Left lung (tissue), 10 donors: Measurements from ENCODE around the gene ICOSLG. TPM values are rescaled to one million over a fixed set of nuclear protein-coding genes. Genes with fewer than 3 reads are reported as not detected.
A peak's percentile ranks its signal among the peaks of the same experiment; 100 is the strongest.
"Not testable (repeated sequence)": the region's sequence is repeated elsewhere in the genome, so short reads cannot be mapped to it uniquely, and the experiment has no call there.

ENCODE experiments used
- ATAC-seq: fragments of 200-7000 bp; cut with Tn5 transposase; one replicate; pipeline ENCODE4 v1.9.1; 2020; ENCODE audit warnings: moderate library complexity
- DNase-seq, 4 donors: peaks; one replicate each; pipeline ENCODE4 v3.0.0-alpha.2; 2013 to 2020
- H3K27ac ChIP-seq, 2 donors: fragments of 200-600 bp; sonication (generic) in 1 of 2; one replicate each; pipeline versions ENCODE4 v1.5.0 to v1.8.0; 2020 to 2021
- H3K27me3 ChIP-seq, 2 donors: fragments of 200-600 bp; sonication (generic) in 1 of 2; one replicate each; pipeline versions ENCODE4 v1.5.0 to v1.8.0; 2020 to 2021
- H3K36me3 ChIP-seq, 2 donors: fragments of 200-600 bp; sonication (generic) in 1 of 2; one replicate each; pipeline versions ENCODE4 v1.5.0 to v1.8.0; 2020 to 2021
- H3K4me1 ChIP-seq, 2 donors: fragments of 200-600 bp; one replicate each; pipeline ENCODE4 v1.8.0; 2021
- H3K4me3 ChIP-seq, 2 donors: fragments of 200-600 bp; sonication (generic) in 1 of 2; one replicate each; pipeline versions ENCODE4 v1.5.0 to v1.8.0; 2020 to 2021; ENCODE audit warnings: mild to moderate bottlenecking in 1 of 2
- H3K9me3 ChIP-seq, 2 donors: fragments of 200-600 bp; sonication (generic) in 1 of 2; one replicate each; pipeline versions ENCODE4 v1.5.0 to v1.8.0; 2020 to 2021
- intact Hi-C, 2 donors: fragments of 100-400 bp; cut with DNase I; formaldehyde crosslinking; loops; one replicate each; pipeline versions ENCODE4 v1.11.2 to v1.14.2; 2022
- polyA plus RNA-seq, 6 donors: library from polyadenylated mRNA; unstranded; fragments of 120-200 nt; gene quantifications; one replicate each; pipeline ENCODE4 v1.2.1, GENCODE V29; 2013; ENCODE audit not compliant: insufficient read length in 6 of 6
- total RNA-seq, 2 donors: library from RNA; stranded (reverse); fragmentation: NEBNext Ultra II Directional; extraction: Animal tissue kit (Norgen Biotek cat#: 25700); gene quantifications; one replicate each; pipeline ENCODE4 v1.2.1, GENCODE V29; 2021
- TF ChIP-seq, protein P1 (sequence below), 2 donors: fragments of 200-600 bp; sonication (generic) in 1 of 2; IDR thresholded peaks; one replicate each; pipeline versions ENCODE4 v1.5.0 to v1.8.0; 2021; ENCODE audit warnings: antibody characterized with exemption in 2 of 2
- donor health status: DM: no; HTN: yes; CAD: no.
- donor health status: DM: no; HTN: no; CAD: no.

ICOSLG gene
- total and polyA plus RNA-seq, 8 donors: 1.7 to 4.6 (median 2.8) TPM

DNA sequence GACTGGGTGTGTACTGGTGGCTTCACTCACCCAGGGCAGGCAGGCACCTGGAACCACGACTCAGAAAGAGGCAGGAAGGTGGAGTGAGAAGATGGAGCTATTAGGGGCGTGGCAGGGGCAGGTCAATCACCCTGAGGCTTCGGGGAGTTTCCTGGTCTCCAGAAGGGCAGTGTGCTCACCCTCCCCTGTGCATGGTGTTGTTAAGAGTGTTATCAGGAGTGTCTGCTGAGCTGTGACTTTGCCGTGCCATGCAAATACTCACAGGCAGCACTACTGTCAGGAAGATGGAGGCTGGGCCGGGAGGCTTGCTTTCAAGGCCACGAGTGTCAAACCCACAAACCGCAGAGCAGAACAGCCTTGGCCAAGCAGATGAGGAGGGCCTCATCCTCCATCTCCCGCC, 22.3 kb downstream of the ICOSLG start:
- H3K36me3 ChIP-seq, H3K4me1 ChIP-seq, ATAC-seq, H3K27me3 ChIP-seq, H3K27ac ChIP-seq, H3K4me3 ChIP-seq, DNase-seq, intact Hi-C loops, H3K9me3 ChIP-seq: not testable (repeated sequence)

DNA sequence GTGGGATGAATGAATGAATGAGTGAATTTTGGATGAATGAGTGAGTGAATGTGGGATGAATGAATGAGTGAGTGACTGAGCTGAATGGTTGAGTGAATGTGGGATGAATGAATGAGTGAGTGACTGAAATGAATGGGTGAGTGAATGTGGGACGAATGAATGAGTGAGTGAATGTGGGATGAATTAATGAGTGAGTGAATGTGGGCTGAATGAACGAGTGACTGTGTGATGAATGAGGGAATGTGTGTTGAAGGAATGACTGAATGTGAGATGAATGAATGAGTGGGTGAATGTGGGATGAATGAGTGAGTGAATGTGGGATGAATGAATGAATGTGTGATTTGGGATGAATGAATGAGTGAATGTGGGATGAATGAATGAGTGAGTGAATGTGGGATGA, 28.8 kb downstream of the ICOSLG start:
- H3K4me1 ChIP-seq, H3K27me3 ChIP-seq, ATAC-seq, H3K27ac ChIP-seq, H3K4me3 ChIP-seq, DNase-seq, intact Hi-C loops, H3K9me3 ChIP-seq, H3K36me3 ChIP-seq: not testable (repeated sequence)

DNA sequence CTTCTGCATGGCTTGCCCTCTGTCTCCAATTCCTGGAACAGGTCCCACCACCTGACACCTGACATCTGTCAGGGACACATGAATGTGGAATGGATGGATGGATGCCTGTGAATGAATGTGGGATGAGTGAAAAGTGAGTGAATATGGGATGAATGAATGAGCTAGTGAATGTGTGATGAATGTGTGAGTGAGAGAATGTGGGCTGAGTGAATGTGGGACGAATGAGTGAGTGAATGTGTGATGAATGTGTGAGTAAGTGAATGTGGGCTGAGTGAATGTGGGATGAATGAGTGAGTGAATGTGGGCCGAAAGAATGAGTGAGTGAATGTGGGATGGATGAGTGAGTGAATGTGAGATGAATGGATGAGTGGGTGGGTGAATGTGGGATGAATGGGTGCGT, 29.2 kb downstream of the ICOSLG start:
- H3K9me3 ChIP-seq, DNase-seq, H3K27me3 ChIP-seq, H3K27ac ChIP-seq, H3K4me1 ChIP-seq, H3K36me3 ChIP-seq, ATAC-seq, H3K4me3 ChIP-seq, intact Hi-C loops: not testable (repeated sequence)

DNA sequence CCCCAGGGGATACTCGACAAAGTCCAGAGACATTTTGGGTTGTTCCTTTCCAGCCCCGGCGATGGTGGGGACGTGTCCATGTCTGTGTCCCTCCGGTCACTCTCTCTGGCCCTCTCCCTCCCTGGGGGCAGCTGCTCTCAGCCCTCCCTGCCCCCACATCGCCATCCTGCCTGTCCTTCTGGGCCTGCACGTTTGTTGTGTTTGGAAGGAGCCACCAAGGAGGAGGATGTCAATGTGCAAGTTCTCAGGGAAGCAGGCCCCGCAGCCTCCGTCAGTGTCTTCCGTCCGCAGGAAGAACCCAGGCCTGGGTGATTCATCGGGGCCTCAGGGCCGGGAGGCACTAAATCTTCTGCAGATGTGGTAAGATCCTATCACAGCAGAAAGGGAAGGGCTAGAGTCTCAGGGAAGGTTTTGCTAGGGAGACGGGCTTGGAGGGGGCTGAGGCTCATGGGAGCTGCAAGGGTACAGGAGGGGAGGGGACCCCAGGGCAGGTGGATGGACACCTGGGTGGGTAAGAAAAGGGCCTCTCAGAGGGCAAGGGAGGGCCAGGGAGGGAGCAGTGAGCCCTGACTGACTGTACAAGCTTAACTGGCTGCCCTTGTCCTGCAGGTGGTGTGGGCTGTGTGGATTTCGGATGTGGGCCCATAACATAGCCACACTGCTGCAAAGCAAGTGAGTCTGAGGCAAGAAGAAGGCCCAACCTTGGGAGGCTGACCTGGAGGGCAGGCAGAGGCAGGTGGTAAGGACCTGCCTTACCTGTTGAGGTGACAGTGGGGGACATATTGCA, 32.7 kb downstream of the ICOSLG start:
- ATAC-seq (peak; percentile 67), DNase-seq (peak in 1 of 4 donors; percentile 18)
- H3K36me3 ChIP-seq, H3K27ac ChIP-seq, H3K4me3 ChIP-seq, H3K9me3 ChIP-seq, intact Hi-C loops, H3K27me3 ChIP-seq, H3K4me1 ChIP-seq: not testable (repeated sequence)

DNA sequence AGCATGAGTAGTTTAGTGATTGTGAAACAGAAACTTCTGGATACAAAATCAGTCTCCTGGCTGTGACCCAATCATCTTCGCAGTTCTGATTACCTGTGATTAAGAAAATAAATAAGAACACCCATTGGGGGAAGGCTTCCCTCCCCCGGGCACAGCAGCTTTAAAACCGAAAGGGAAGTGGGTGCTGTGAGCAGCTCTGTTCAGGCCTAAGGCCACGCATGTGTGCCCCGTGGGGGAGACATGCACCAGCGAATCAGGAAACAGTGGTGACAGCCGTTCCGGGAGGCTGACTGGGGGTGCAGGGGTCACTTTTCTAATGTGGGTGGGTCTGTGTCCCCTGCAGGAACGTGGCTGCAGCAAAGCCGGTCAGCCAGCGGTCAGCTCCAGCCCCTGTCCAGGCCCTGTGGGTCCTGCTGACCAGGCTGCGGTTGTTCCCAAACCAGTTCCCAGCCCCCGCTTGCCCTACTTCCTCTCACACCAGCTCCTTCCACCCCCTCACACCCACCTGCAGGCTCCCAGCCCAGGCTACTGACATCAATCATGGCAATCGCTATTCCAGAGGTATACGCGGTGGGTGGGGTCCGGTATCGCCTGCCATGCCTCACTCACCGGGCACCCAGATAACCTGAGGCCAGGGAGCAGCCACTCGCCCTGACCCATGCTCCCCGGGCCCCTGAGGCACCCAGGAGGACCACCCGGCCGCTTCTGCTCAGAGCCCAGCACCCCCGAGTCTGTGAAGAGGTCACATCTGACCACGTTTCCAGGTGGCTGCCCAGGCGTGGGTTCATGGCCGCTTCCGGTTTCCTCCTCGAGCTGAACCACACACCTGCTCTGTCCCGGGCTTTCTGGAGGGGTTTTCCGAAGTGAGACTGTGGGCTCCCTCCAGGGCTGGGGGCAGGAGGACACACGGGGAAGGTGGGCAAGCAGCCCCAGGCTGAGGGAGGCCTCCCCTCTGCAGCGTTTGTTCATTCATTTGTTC, 33.8 kb downstream of the ICOSLG start:
- H3K27me3 ChIP-seq, H3K4me3 ChIP-seq, H3K9me3 ChIP-seq, DNase-seq, H3K36me3 ChIP-seq, H3K4me1 ChIP-seq, H3K27ac ChIP-seq, intact Hi-C loops: not testable (repeated sequence)
- peak; percentile 48 for ATAC-seq

DNA sequence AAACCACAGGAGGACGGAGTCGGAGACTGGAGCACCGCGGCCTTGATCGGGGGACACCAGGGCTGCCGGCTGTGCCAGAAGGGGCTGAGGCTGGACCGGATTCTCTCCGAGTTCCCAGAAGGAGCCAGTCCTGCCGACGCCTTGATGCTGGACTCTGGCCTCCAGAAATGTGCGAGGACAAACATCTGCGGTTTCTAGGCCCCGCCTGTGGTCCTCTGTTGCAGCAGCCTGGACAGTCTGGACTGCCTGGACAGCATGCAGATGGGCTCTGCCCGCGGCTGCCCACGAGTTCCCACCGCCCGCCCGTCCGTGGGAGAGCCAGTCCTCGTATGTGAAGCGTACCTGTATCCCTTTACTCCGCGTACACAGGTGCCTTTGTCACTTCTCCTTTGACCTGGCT, 34.6 kb downstream of the ICOSLG start:
- H3K4me3 ChIP-seq, H3K9me3 ChIP-seq, H3K27me3 ChIP-seq, H3K36me3 ChIP-seq, DNase-seq, H3K27ac ChIP-seq, intact Hi-C loops, H3K4me1 ChIP-seq: not testable (repeated sequence)
- peak; percentile 14 for ATAC-seq

DNA sequence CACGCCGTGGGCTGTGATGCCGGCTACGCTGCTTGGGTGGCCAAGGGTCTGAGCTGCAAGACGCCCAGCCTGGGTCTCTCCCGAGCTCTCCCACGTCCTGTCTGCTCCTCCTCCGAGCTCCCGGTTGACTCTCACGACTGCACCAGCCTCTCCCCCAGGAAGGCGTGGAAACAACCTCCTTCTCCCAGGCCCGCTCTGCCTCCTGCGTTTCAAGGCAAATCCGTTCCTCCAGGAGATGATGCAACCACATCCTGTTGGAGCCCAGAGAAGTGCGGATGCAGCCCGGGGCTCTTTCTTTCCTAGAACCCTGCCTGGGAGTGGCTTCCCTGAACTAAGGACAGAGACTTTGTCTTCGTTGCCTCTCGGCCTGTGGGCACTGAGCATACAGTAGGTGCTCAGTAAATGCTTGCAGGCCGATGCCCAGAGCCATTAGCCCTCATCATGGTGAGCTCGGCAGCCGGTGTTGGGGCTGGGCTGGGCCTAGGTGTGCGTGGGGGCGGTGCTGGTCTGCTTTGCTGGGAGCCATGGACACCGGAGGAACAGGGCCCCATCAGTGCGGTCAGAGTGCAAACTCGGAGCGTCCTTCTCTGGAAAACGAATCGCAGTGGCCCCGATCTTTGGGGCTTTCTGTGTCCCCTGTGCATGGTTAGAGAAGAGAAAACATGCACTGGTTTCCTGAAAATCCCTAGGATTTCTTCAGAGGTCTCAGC, 38.0 kb downstream of the ICOSLG start:
- H3K4me3 ChIP-seq, H3K27me3 ChIP-seq, DNase-seq, H3K27ac ChIP-seq, H3K4me1 ChIP-seq, intact Hi-C loops, H3K36me3 ChIP-seq, H3K9me3 ChIP-seq: not testable (repeated sequence)
- peak; percentile 38 for ATAC-seq

DNA sequence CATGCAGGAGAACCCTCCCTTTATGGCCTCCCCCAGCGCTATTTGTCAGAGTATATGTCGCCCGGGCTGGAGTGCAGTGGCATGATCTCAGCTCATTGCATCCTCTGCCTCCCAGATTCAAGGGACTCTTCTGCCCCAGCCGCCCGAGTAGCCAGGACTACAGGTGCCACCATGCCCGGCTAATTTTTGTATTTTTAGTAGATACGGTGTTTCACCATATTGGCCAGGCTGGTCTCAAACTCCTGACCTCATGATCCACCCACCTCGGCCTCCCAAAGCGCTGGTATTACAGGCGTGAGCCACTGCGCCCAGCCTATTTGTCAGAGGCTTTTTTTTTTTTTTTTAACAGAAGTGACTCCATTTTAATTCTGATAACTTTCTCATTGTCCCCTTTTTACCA, 40.7 kb downstream of the ICOSLG start:
- DNase-seq: peak in 1 of 4 donors; percentile 19
- H3K4me1 ChIP-seq, ATAC-seq, H3K36me3 ChIP-seq, intact Hi-C loops, H3K27ac ChIP-seq, H3K4me3 ChIP-seq, H3K9me3 ChIP-seq, H3K27me3 ChIP-seq: not testable (repeated sequence)

DNA sequence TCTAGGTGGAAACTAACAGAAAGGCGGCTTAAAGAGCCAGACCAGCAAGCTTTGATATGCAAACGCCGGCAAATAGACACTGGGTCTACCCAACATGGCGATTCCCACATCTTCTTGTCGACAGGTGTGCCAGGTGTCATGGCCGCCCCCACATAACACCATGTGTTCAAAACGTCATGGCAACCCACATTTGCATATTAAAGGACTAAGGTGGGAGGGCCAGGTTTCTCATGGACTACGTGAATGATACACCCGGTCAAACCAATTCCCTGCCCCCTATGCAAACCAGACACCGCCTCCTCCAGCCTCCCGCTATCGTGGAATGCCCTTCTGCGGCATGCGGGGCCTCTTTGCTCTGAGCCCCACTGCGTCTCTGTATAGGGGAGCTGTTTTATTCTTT, 41.3 kb downstream of the ICOSLG start:
- no peak for ATAC-seq
- H3K4me3 ChIP-seq: no peak overlapping the region
- no peaks in the 10 kb centered on the region for H3K9me3 ChIP-seq
- H3K27me3 ChIP-seq: no peaks in the 10 kb centered on the region
- peak in 2 of 4 donors; percentile 26 to 27 for DNase-seq
- no peaks in the 10 kb centered on the region for H3K36me3 ChIP-seq
- peaks cover 0 to 8% of the 10 kb centered on the region in 2 donors for H3K4me1 ChIP-seq
- intact Hi-C loops: no loop called here
- H3K27ac ChIP-seq: no peak overlapping the region
- TF ChIP-seq, protein P1, sequence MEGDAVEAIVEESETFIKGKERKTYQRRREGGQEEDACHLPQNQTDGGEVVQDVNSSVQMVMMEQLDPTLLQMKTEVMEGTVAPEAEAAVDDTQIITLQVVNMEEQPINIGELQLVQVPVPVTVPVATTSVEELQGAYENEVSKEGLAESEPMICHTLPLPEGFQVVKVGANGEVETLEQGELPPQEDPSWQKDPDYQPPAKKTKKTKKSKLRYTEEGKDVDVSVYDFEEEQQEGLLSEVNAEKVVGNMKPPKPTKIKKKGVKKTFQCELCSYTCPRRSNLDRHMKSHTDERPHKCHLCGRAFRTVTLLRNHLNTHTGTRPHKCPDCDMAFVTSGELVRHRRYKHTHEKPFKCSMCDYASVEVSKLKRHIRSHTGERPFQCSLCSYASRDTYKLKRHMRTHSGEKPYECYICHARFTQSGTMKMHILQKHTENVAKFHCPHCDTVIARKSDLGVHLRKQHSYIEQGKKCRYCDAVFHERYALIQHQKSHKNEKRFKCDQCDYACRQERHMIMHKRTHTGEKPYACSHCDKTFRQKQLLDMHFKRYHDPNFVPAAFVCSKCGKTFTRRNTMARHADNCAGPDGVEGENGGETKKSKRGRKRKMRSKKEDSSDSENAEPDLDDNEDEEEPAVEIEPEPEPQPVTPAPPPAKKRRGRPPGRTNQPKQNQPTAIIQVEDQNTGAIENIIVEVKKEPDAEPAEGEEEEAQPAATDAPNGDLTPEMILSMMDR (IDR thresholded peaks at IDR 0.05): no peak

DNA sequence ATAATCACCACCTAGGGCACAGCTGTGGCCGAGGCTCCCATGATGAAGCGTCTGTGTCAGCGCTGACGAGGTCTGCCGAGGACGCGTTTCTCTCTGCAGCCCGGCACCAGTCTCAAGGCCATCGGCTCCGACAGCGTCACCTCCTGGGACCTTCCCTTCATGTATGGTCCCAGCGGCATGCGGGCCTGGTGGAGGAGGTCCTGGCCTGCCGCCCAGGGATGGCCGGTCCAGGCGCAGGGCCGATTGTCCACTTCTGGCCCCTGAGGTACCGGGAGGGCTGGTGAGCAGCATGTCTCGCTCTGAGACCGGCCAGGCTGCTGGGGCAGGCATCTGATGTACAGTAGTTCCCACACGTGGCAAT, 43.6 kb downstream of the ICOSLG start:
- H3K9me3 ChIP-seq, intact Hi-C loops, H3K36me3 ChIP-seq, H3K4me3 ChIP-seq, H3K27me3 ChIP-seq, H3K27ac ChIP-seq, H3K4me1 ChIP-seq: not testable (repeated sequence)
- ATAC-seq (peak; percentile 50), DNase-seq (peak in 2 of 4 donors; percentile 43 to 68)

DNA sequence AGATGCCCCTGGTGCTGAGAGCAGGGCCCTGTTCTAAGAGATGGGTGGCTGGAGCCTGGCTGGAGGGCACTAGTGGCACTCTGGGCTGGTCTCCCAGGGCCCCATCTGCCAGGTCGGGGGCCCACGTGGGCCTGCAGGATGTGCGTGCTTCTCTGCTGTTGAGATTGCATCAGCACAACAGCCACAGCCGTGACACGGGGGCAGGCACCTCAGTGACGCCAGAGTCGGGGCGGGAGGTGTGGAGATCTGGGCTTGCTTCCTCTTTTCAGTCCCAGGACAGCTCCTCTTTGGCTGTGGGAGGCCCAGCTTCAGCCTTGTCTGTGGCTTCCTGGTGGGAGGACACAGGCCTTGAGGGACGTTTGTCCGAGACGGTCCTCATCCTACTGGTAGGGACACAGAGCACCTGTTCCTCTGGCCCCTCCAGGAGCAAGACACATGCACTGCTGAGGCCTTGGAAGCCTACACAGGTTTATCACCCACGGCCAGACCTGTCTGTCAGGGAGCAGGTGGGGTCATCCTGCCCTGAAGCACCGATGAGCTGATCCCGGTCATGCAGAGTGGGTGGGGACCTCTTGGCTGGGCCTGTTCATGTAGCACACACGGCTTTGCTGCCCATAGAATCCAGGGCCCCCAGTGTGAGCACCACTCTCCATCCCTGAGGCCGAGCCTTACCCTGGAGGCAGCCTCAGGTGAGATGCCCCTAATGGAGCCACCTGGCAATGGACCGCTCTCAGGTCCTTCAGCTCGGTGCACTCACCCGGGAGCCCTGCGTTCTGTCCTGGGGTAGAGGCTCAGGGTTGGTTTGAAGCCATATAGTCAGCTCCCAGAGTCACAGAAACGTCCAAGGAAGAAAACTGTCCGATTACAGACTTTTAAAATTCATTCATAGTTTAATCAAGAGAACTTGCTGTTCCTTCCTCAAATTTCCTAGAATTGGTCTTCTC, 44.3 kb downstream of the ICOSLG start:
- H3K9me3 ChIP-seq, H3K4me1 ChIP-seq, H3K4me3 ChIP-seq, H3K27ac ChIP-seq, H3K27me3 ChIP-seq, H3K36me3 ChIP-seq, intact Hi-C loops: not testable (repeated sequence)
- DNase-seq: peak in 2 of 4 donors; percentile 92 to 94
- ATAC-seq: peak; percentile 82
